ENCODE data around the gene HPGD.

Gene HPGD

GRCh38 chr4:174522183-174523024 lies at the start of gene HPGD:
Gene HPGD, minus strand, starts transcription at chr4:174522488. Its CDS starts 37 bp downstream, at chr4:174522451.
- peak; percentile 25 for DNase-seq

- no peak for DNase-seq
Measured at GRCh38 chr4:174564529-174564928, 42.2 kb upstream of the HPGD start.

GRCh38 chr4:174563399-174563798 lies 41.1 kb upstream of the HPGD start:
- no peak for DNase-seq

- DNase-seq: no peak
Measured at GRCh38 chr4:174561560-174561959, 39.3 kb upstream of the HPGD start.

GRCh38 chr4:174559894-174560293 lies 37.6 kb upstream of the HPGD start:
- no peak for DNase-seq

GRCh38 chr4:174555789-174556630 lies 33.7 kb upstream of the HPGD start:
- DNase-seq: no peak

GRCh38 chr4:174554231-174554728 lies 32.0 kb upstream of the HPGD start:
- no peak for DNase-seq

- no peak for DNase-seq
Measured at GRCh38 chr4:174553828-174554227, 31.5 kb upstream of the HPGD start.

- DNase-seq: no peak
Measured at GRCh38 chr4:174553031-174553430, 30.7 kb upstream of the HPGD start.

GRCh38 chr4:174550541-174550940 lies 28.3 kb upstream of the HPGD start:
- no peak for DNase-seq

GRCh38 chr4:174549721-174550120 lies 27.4 kb upstream of the HPGD start:
- DNase-seq: no peak

- no peak for DNase-seq
Measured at GRCh38 chr4:174545268-174545667, 23.0 kb upstream of the HPGD start.

GRCh38 chr4:174544496-174544895 lies 22.2 kb upstream of the HPGD start:
- no peak for DNase-seq

GRCh38 chr4:174540175-174540574 lies 17.9 kb upstream of the HPGD start:
- no peak for DNase-seq

- DNase-seq: no peak
Measured at GRCh38 chr4:174539571-174539970, 17.3 kb upstream of the HPGD start.

- no peak for DNase-seq
Measured at GRCh38 chr4:174538876-174539250, 16.6 kb upstream of the HPGD start.

- no peak for DNase-seq
Measured at GRCh38 chr4:174538123-174538875, 16.0 kb upstream of the HPGD start.

- no peak for DNase-seq
Measured at GRCh38 chr4:174537634-174538033, 15.3 kb upstream of the HPGD start.

GRCh38 chr4:174534461-174534860 lies 12.2 kb upstream of the HPGD start:
- DNase-seq: no peak

GRCh38 chr4:174532445-174532844 lies 10.2 kb upstream of the HPGD start:
- no peak for DNase-seq

GRCh38 chr4:174531486-174531885 lies 9.2 kb upstream of the HPGD start:
- DNase-seq: no peak

GRCh38 chr4:174528226-174528625 lies 5.9 kb upstream of the HPGD start:
- DNase-seq: no peak

GRCh38 chr4:174526731-174527130 lies 4.4 kb upstream of the HPGD start:
- no peak for DNase-seq
